Activated naive CD4-positive, alpha-beta T cell treated with anti-CD3 and anti-CD28 coated beads, Interleukin-2, amount 50 U/mL, for 24 hours (primary cell): ENCODE measurements around the gene CST1.
"Not testable (repeated sequence)": the region's sequence is repeated elsewhere in the genome, so short reads cannot be mapped to it uniquely, and the experiment has no call there.

ENCODE experiments used
- H3K27ac Mint-ChIP-seq: one replicate; pipeline ENCODE4 v1.8.0; 2021; ENCODE audit warnings: mild to moderate bottlenecking, mixed read lengths
- H3K27me3 Mint-ChIP-seq: one replicate; pipeline ENCODE4 v1.8.0; 2021; ENCODE audit warnings: mixed read lengths
- H3K36me3 Mint-ChIP-seq: one replicate; pipeline ENCODE4 v1.8.0; 2021; ENCODE audit warnings: mixed read lengths
- H3K4me1 Mint-ChIP-seq: one replicate; pipeline ENCODE4 v1.8.0; 2021; ENCODE audit warnings: mixed read lengths
- H3K4me3 Mint-ChIP-seq: one replicate; pipeline ENCODE4 v1.8.0; 2021; ENCODE audit warnings: mild to moderate bottlenecking, mixed read lengths
- H3K9me3 Mint-ChIP-seq: one replicate; pipeline ENCODE4 v1.8.0; 2021; ENCODE audit warnings: mixed read lengths

CST1 gene

GRCh38 chr20:23766531-23766930, 15.8 kb upstream of the CST1 start:
- H3K4me1 Mint-ChIP-seq = no peaks in the 10 kb centered on the region
- no peak overlapping the region for H3K27ac Mint-ChIP-seq
- peaks cover 9% of the 10 kb centered on the region for H3K27me3 Mint-ChIP-seq
- no peaks in the 10 kb centered on the region for H3K9me3 Mint-ChIP-seq
- no peaks in the 10 kb centered on the region for H3K36me3 Mint-ChIP-seq
- H3K4me3 Mint-ChIP-seq = no peak overlapping the region

GRCh38 chr20:23765578-23765977, 14.8 kb upstream of the CST1 start:
- Mint-ChIP-seq H3K36me3 (no peaks in the 10 kb centered on the region), H3K27me3 (peaks cover 9% of the 10 kb centered on the region)

GRCh38 chr20:23764630-23765029, 13.9 kb upstream of the CST1 start:
- H3K4me3 Mint-ChIP-seq, H3K4me1 Mint-ChIP-seq, H3K9me3 Mint-ChIP-seq, H3K27me3 Mint-ChIP-seq, H3K27ac Mint-ChIP-seq, H3K36me3 Mint-ChIP-seq: not testable (repeated sequence)

More at GRCh38 chr20:23765578-23765977, 14.8 kb upstream of the CST1 start:
- H3K27ac Mint-ChIP-seq = no peak overlapping the region
- H3K9me3 Mint-ChIP-seq = no peaks in the 10 kb centered on the region
- H3K4me3 Mint-ChIP-seq = no peak overlapping the region
- H3K4me1 Mint-ChIP-seq = no peaks in the 10 kb centered on the region

- Mint-ChIP-seq H3K27ac (no peak overlapping the region), H3K4me1 (no peaks in the 10 kb centered on the region), H3K36me3 (no peaks in the 10 kb centered on the region), H3K9me3 (no peaks in the 10 kb centered on the region), H3K27me3 (peaks cover 9% of the 10 kb centered on the region), H3K4me3 (no peak overlapping the region)
Measured at GRCh38 chr20:23763345-23763744, 12.6 kb upstream of the CST1 start.

GRCh38 chr20:23759306-23759940, 8.7 kb upstream of the CST1 start:
- H3K4me3 Mint-ChIP-seq = no peak overlapping the region
- H3K27me3 Mint-ChIP-seq = peaks cover 13% of the 10 kb centered on the region
- no peak overlapping the region for H3K27ac Mint-ChIP-seq
- H3K9me3 Mint-ChIP-seq = no peaks in the 10 kb centered on the region
- no peaks in the 10 kb centered on the region for H3K36me3 Mint-ChIP-seq
- no peaks in the 10 kb centered on the region for H3K4me1 Mint-ChIP-seq

GRCh38 chr20:23756792-23757191, 6.1 kb upstream of the CST1 start:
- H3K4me1 Mint-ChIP-seq, H3K4me3 Mint-ChIP-seq, H3K9me3 Mint-ChIP-seq, H3K27me3 Mint-ChIP-seq, H3K27ac Mint-ChIP-seq, H3K36me3 Mint-ChIP-seq: not testable (repeated sequence)

GRCh38 chr20:23755131-23755611, 4.4 kb upstream of the CST1 start:
- not testable (repeated sequence) for H3K4me3 Mint-ChIP-seq, H3K27ac Mint-ChIP-seq, H3K4me1 Mint-ChIP-seq, H3K27me3 Mint-ChIP-seq, H3K9me3 Mint-ChIP-seq, H3K36me3 Mint-ChIP-seq

GRCh38 chr20:23754731-23755130, 4.0 kb upstream of the CST1 start:
- Mint-ChIP-seq H3K4me3 (no peak overlapping the region), H3K9me3 (no peaks in the 10 kb centered on the region), H3K27ac (no peak overlapping the region), H3K27me3 (peaks cover 4% of the 10 kb centered on the region), H3K36me3 (no peaks in the 10 kb centered on the region), H3K4me1 (no peaks in the 10 kb centered on the region)

GRCh38 chr20:23753589-23753988, 2.9 kb upstream of the CST1 start:
- H3K36me3 Mint-ChIP-seq = no peaks in the 10 kb centered on the region
- H3K27ac Mint-ChIP-seq = no peak overlapping the region
- no peak overlapping the region for H3K4me3 Mint-ChIP-seq
- H3K4me1 Mint-ChIP-seq = no peaks in the 10 kb centered on the region
- no peaks in the 10 kb centered on the region for H3K9me3 Mint-ChIP-seq
- peaks cover 4% of the 10 kb centered on the region for H3K27me3 Mint-ChIP-seq

GRCh38 chr20:23753194-23753548, 2.4 kb upstream of the CST1 start:
- no peaks in the 10 kb centered on the region for H3K36me3 Mint-ChIP-seq
- H3K4me1 Mint-ChIP-seq = no peaks in the 10 kb centered on the region
- no peak overlapping the region for H3K27ac Mint-ChIP-seq
- peaks cover 4% of the 10 kb centered on the region for H3K27me3 Mint-ChIP-seq
- H3K9me3 Mint-ChIP-seq = no peaks in the 10 kb centered on the region
- H3K4me3 Mint-ChIP-seq = no peak overlapping the region

- no peaks in the 10 kb centered on the region for H3K36me3 Mint-ChIP-seq
- H3K4me1 Mint-ChIP-seq = no peaks in the 10 kb centered on the region
- H3K4me3 Mint-ChIP-seq = no peak overlapping the region
- no peaks in the 10 kb centered on the region for H3K9me3 Mint-ChIP-seq
- no peak overlapping the region for H3K27ac Mint-ChIP-seq
- peaks cover 4% of the 10 kb centered on the region for H3K27me3 Mint-ChIP-seq
Measured at GRCh38 chr20:23752481-23753193, 1.9 kb upstream of the CST1 start.

- Mint-ChIP-seq H3K27me3 (peaks cover 1% of the 10 kb centered on the region), H3K36me3 (no peaks in the 10 kb centered on the region), H3K27ac (no peak overlapping the region), H3K4me3 (no peak overlapping the region), H3K9me3 (no peaks in the 10 kb centered on the region), H3K4me1 (no peaks in the 10 kb centered on the region)
Measured at GRCh38 chr20:23752019-23752418, 1.3 kb upstream of the CST1 start.

- Mint-ChIP-seq H3K4me3 (no peak overlapping the region), H3K27me3 (peaks cover 1% of the 10 kb centered on the region), H3K9me3 (no peaks in the 10 kb centered on the region), H3K36me3 (no peaks in the 10 kb centered on the region), H3K27ac (no peak overlapping the region), H3K4me1 (no peaks in the 10 kb centered on the region)
Measured at GRCh38 chr20:23749746-23750145, 989 bp downstream of the CST1 start.

- not testable (repeated sequence) for H3K4me1 Mint-ChIP-seq, H3K4me3 Mint-ChIP-seq
Measured at GRCh38 chr20:23748975-23749374, 1.8 kb downstream of the CST1 start.

GRCh38 chr20:23747551-23747950, 3.2 kb downstream of the CST1 start:
- H3K36me3 Mint-ChIP-seq, H3K4me1 Mint-ChIP-seq, H3K9me3 Mint-ChIP-seq, H3K27me3 Mint-ChIP-seq, H3K4me3 Mint-ChIP-seq, H3K27ac Mint-ChIP-seq: not testable (repeated sequence)

More at GRCh38 chr20:23748975-23749374, 1.8 kb downstream of the CST1 start:
- H3K36me3 Mint-ChIP-seq, H3K9me3 Mint-ChIP-seq, H3K27ac Mint-ChIP-seq, H3K27me3 Mint-ChIP-seq: not testable (repeated sequence)

- not testable (repeated sequence) for H3K4me3 Mint-ChIP-seq, H3K4me1 Mint-ChIP-seq, H3K36me3 Mint-ChIP-seq, H3K27ac Mint-ChIP-seq, H3K9me3 Mint-ChIP-seq, H3K27me3 Mint-ChIP-seq
Measured at GRCh38 chr20:23747092-23747491, 3.6 kb downstream of the CST1 start.

- Mint-ChIP-seq H3K4me1 (no peaks in the 10 kb centered on the region), H3K27me3 (no peaks in the 10 kb centered on the region), H3K27ac (no peak overlapping the region), H3K36me3 (no peaks in the 10 kb centered on the region), H3K9me3 (no peaks in the 10 kb centered on the region), H3K4me3 (no peak overlapping the region)
Measured at GRCh38 chr20:23746321-23746720, 4.4 kb downstream of the CST1 start.
